Measurements from ENCODE around the gene DAPK1.
"Not testable (repeated sequence)": the region's sequence is repeated elsewhere in the genome, so short reads cannot be mapped to it uniquely, and the experiment has no call there.

The DAPK1 gene

GRCh38 chr9:87543251-87543650 is 45.6 kb downstream of the DAPK1 start:
- DNase-seq (ENCODE audit: low spot score) = no peak

- DNase-seq (ENCODE audit: low spot score) = no peak
Measured at GRCh38 chr9:87545858-87546257, 48.2 kb downstream of the DAPK1 start.

- DNase-seq (ENCODE audit: low spot score) = no peak
Measured at GRCh38 chr9:87546704-87547103, 49.0 kb downstream of the DAPK1 start.

GRCh38 chr9:87547671-87548081 is 50.0 kb downstream of the DAPK1 start:
- no peak for DNase-seq (ENCODE audit: low spot score)

- DNase-seq (ENCODE audit: low spot score) = no peak
Measured at GRCh38 chr9:87548159-87548558, 50.5 kb downstream of the DAPK1 start.

GRCh38 chr9:87549088-87549487 is 51.4 kb downstream of the DAPK1 start:
- not testable (repeated sequence) for DNase-seq (ENCODE audit: low spot score)

GRCh38 chr9:87549791-87550190 is 52.1 kb downstream of the DAPK1 start:
- DNase-seq (ENCODE audit: low spot score) = no peak

GRCh38 chr9:87550253-87550954 is 52.7 kb downstream of the DAPK1 start:
- no peak for DNase-seq (ENCODE audit: low spot score)

- no peak for DNase-seq (ENCODE audit: low spot score)
Measured at GRCh38 chr9:87551772-87552217, 54.1 kb downstream of the DAPK1 start.

GRCh38 chr9:87554171-87554910 is 56.7 kb downstream of the DAPK1 start:
- no peak for DNase-seq (ENCODE audit: low spot score)

- no peak for DNase-seq (ENCODE audit: low spot score)
Measured at GRCh38 chr9:87554976-87555375, 57.3 kb downstream of the DAPK1 start.

GRCh38 chr9:87556039-87556438 is 58.4 kb downstream of the DAPK1 start:
- no peak for DNase-seq (ENCODE audit: low spot score)

- DNase-seq (ENCODE audit: low spot score) = no peak
Measured at GRCh38 chr9:87556821-87557220, 59.2 kb downstream of the DAPK1 start.

- DNase-seq (ENCODE audit: low spot score) = no peak
Measured at GRCh38 chr9:87557996-87558395, 60.3 kb downstream of the DAPK1 start.

- DNase-seq (ENCODE audit: low spot score) = no peak
Measured at GRCh38 chr9:87558606-87559190, 61.0 kb downstream of the DAPK1 start.

GRCh38 chr9:87562062-87562461 is 64.4 kb downstream of the DAPK1 start:
- no peak for DNase-seq (ENCODE audit: low spot score)

GRCh38 chr9:87562530-87563170 is 65.0 kb downstream of the DAPK1 start:
- no peak for DNase-seq (ENCODE audit: low spot score)

- DNase-seq (ENCODE audit: low spot score) = no peak
Measured at GRCh38 chr9:87564111-87564510, 66.4 kb downstream of the DAPK1 start.

- no peak for DNase-seq (ENCODE audit: low spot score)
Measured at GRCh38 chr9:87564791-87565241, 67.1 kb downstream of the DAPK1 start.

- no peak for DNase-seq (ENCODE audit: low spot score)
Measured at GRCh38 chr9:87567001-87567400, 69.3 kb downstream of the DAPK1 start.

GRCh38 chr9:87567571-87567970 is 69.9 kb downstream of the DAPK1 start:
- DNase-seq (ENCODE audit: low spot score) = no peak

GRCh38 chr9:87567983-87568382 is 70.3 kb downstream of the DAPK1 start:
- DNase-seq (ENCODE audit: low spot score) = no peak

- DNase-seq (ENCODE audit: low spot score) = no peak
Measured at GRCh38 chr9:87568401-87568800, 70.7 kb downstream of the DAPK1 start.
